A549 (cell line): Measurements from ENCODE around the gene PPCDC. TPM values are rescaled to one million over a fixed set of nuclear protein-coding genes. Genes with fewer than 3 reads are reported as not detected.
A peak's percentile ranks its signal among the peaks of the same experiment; 100 is the strongest.

Experiments
- ATAC-seq, 2 experiments: fragments of 200-7000 bp in 1 of 2; fragments of >200 bp in 1 of 2; cut with Nextera tagmentation in 1 of 2; cut with Tn5 transposase in 1 of 2; 3 replicates each; pipeline versions ENCODE4 v1.8.0 to v1.9.1; 2018 to 2020; ENCODE audit warnings: mild to moderate bottlenecking in 1 of 2, moderate library complexity in 1 of 2
- CTCF ChIA-PET: fragments of 300-600 bp; sonication (Branson Sonifier 250); formaldehyde crosslinking; extraction: SDS; loops from one replicate; lab custom pipeline; 2021; ENCODE audit warnings: antibody characterized with exemption, inconsistent platforms; lab: Yijun Ruan, JAX
- POLR2A ChIA-PET: fragments of 350-600 bp; formaldehyde crosslinking; extraction: SDS; loops from one replicate; lab custom pipeline; 2021; ENCODE audit warnings: antibody characterized with exemption, inconsistent platforms; lab: Yijun Ruan, JAX
- DNase-seq, 2 experiments: peaks; one replicate each; pipeline versions ENCODE4 v3.0.0 to v3.0.0-alpha.2; 2011 to 2016; ENCODE audit warnings: low read depth in 1 of 2, low spot score in 1 of 2
- FAIRE-seq: peaks from 2 replicates; lab custom pipeline; 2011; peaks lifted over from hg19 to GRCh38; lab: Jason Lieb, UNC
- H3K27ac ChIP-seq, 2 experiments: fragments of >200 bp; sonication (Bioruptor Twin); formaldehyde crosslinking; 3 replicates each; pipeline ENCODE4 v1.5.1; 2016 to 2017
- H3K4me1 ChIP-seq: fragments of >200 bp; sonication (Bioruptor Twin); formaldehyde crosslinking; 3 replicates; pipeline ENCODE4 v1.6.1; 2016
- H3K4me2 ChIP-seq: fragments of >200 bp; sonication (Bioruptor Twin); formaldehyde crosslinking; 3 replicates; pipeline ENCODE4 v1.6.1; 2016
- H3K4me3 ChIP-seq: fragments of >200 bp; sonication (Bioruptor Twin); formaldehyde crosslinking; 3 replicates; pipeline ENCODE4 v1.5.1; 2016
- H3K9me3 ChIP-seq: fragments of >200 bp; sonication (Bioruptor Twin); formaldehyde crosslinking; 3 replicates; pipeline ENCODE4 v1.6.1; 2016
- BCL3 ChIP-seq: fragments of >200 bp; sonication (Bioruptor Twin); formaldehyde crosslinking; IDR thresholded peaks from 3 replicates; pipeline ENCODE4 v1.6.1; 2016
- BHLHE40 ChIP-seq: IDR thresholded peaks from 2 replicates; pipeline ENCODE4 v1.6.1; 2012; ENCODE audit warnings: low read depth, low read length, inconsistent platforms
- CBX8 ChIP-seq: fragments of 200-600 bp; sonication (generic); IDR thresholded peaks from 2 replicates; pipeline ENCODE4 v1.6.1; 2016
- CHD2 ChIP-seq: fragments of 150-350 bp; IDR thresholded peaks from 2 replicates; pipeline ENCODE4 v1.6.1; 2014; ENCODE audit warnings: low read length; ENCODE audit not compliant: partially characterized antibody
- CHD4 ChIP-seq: fragments of 200-600 bp; sonication (generic); IDR thresholded peaks from 2 replicates; pipeline ENCODE4 v1.6.1; 2016; ENCODE audit warnings: antibody characterized with exemption, mild to moderate bottlenecking, borderline replicate concordance
- CTCF ChIP-seq: fragments of >200 bp; sonication (Bioruptor Twin); formaldehyde crosslinking; IDR thresholded peaks from 3 replicates; pipeline ENCODE4 v1.5.1; 2016
- EHF ChIP-seq: fragments of 250-450 bp; sonication (Bioruptor Pico); IDR thresholded peaks from 2 replicates; pipeline ENCODE4 v1.5.0; 2020; ENCODE audit warnings: mild to moderate bottlenecking
- EHMT2 ChIP-seq: fragments of 200-600 bp; sonication (generic); IDR thresholded peaks from 2 replicates; pipeline ENCODE4 v1.6.1; 2016; ENCODE audit warnings: antibody characterized with exemption, low read depth, mild to moderate bottlenecking, moderate library complexity
- ELK1 ChIP-seq: fragments of 150-350 bp; IDR thresholded peaks from 2 replicates; pipeline ENCODE4 v1.6.1; 2014; ENCODE audit warnings: low read depth, mild to moderate bottlenecking, low read length
- FOSB ChIP-seq: fragments of 250-450 bp; sonication (Bioruptor Pico); IDR thresholded peaks from 2 replicates; pipeline ENCODE4 v1.5.0; 2020; ENCODE audit warnings: mild to moderate bottlenecking, moderate library complexity
- FOSL2 ChIP-seq, 2 experiments: fragments of 450-650 bp in 1 of 2; fragments of >200 bp in 1 of 2; sonication (Bioruptor Twin) in 1 of 2; formaldehyde crosslinking; IDR thresholded peaks; 2 replicates each; pipeline versions ENCODE4 v1.5.0 to v1.6.1; 2016 to 2020; ENCODE audit warnings: mild to moderate bottlenecking in 1 of 2, moderate library complexity in 1 of 2
- FOXS1 ChIP-seq: fragments of 250-450 bp; sonication (Bioruptor Pico); IDR thresholded peaks from 2 replicates; pipeline ENCODE4 v1.5.0; 2020; ENCODE audit warnings: mild to moderate bottlenecking, moderate library complexity
- HDAC2 ChIP-seq: fragments of 200-600 bp; sonication (generic); IDR thresholded peaks from 2 replicates; pipeline ENCODE4 v1.6.1; 2016
- HOXA7 ChIP-seq: fragments of 250-450 bp; sonication (Bioruptor Pico); IDR thresholded peaks from 2 replicates; pipeline ENCODE4 v1.5.0; 2020; ENCODE audit warnings: mild to moderate bottlenecking, moderate library complexity
- HOXB13 ChIP-seq: fragments of 250-450 bp; sonication (Bioruptor Pico); IDR thresholded peaks from 2 replicates; pipeline ENCODE4 v1.5.0; 2020; ENCODE audit warnings: low read depth, mild to moderate bottlenecking, moderate library complexity
- HOXB5 ChIP-seq: fragments of 250-450 bp; sonication (Bioruptor Pico); IDR thresholded peaks from 2 replicates; pipeline ENCODE4 v1.5.0; 2020; ENCODE audit warnings: mild to moderate bottlenecking, moderate library complexity
- JUN ChIP-seq, 2 experiments: fragments of >200 bp; sonication (Bioruptor Twin); formaldehyde crosslinking; IDR thresholded peaks; 2 replicates in 1 of 2; 3 replicates in 1 of 2; pipeline ENCODE4 v1.6.1; 2016 to 2017
- KDM1A ChIP-seq: fragments of 200-600 bp; sonication (generic); IDR thresholded peaks from 2 replicates; pipeline ENCODE4 v1.6.1; 2016; ENCODE audit warnings: low read depth, mild to moderate bottlenecking
- KDM5A ChIP-seq: fragments of 200-600 bp; sonication (generic); IDR thresholded peaks from 2 replicates; pipeline ENCODE4 v1.6.1; 2016; ENCODE audit warnings: antibody characterized with exemption, mild to moderate bottlenecking
- MAX ChIP-seq: IDR thresholded peaks from 2 replicates; pipeline ENCODE4 v1.6.1; 2012
- PHF8 ChIP-seq: fragments of 200-600 bp; sonication (generic); IDR thresholded peaks from 2 replicates; pipeline ENCODE4 v1.6.1; 2016; ENCODE audit warnings: low read depth, mild to moderate bottlenecking, antibody characterized with exemption, moderate library complexity, borderline replicate concordance
- POLR2A ChIP-seq: IDR thresholded peaks from 2 replicates; pipeline ENCODE4 v1.6.1; 2012; ENCODE audit warnings: mild to moderate bottlenecking, low read length
- POLR2AphosphoS2 ChIP-seq: conservative IDR thresholded peaks from 2 replicates; pipeline ENCODE4 v1.6.1; 2012; ENCODE audit warnings: low read length, improper control_type of control experiment, inconsistent platforms
- RARB ChIP-seq: fragments of 250-450 bp; sonication (Bioruptor Pico); IDR thresholded peaks from 2 replicates; pipeline ENCODE4 v1.8.0; 2021; ENCODE audit warnings: mild to moderate bottlenecking, moderate library complexity
- REST ChIP-seq: fragments of 200-600 bp; sonication (generic); IDR thresholded peaks from 2 replicates; pipeline ENCODE4 v1.6.1; 2016; ENCODE audit warnings: antibody characterized with exemption, mild to moderate bottlenecking, moderate library complexity
- RNF2 ChIP-seq: fragments of 200-600 bp; sonication (generic); IDR thresholded peaks from 2 replicates; pipeline ENCODE4 v1.6.1; 2016; ENCODE audit warnings: low read depth, mild to moderate bottlenecking, antibody characterized with exemption, moderate library complexity, borderline replicate concordance
- SMC3 ChIP-seq: fragments of >200 bp; sonication (Bioruptor Twin); formaldehyde crosslinking; IDR thresholded peaks from 3 replicates; pipeline ENCODE4 v1.6.1; 2018; ENCODE audit warnings: inconsistent platforms
- SREBF2 ChIP-seq: fragments of 450-650 bp; IDR thresholded peaks from 2 replicates; pipeline ENCODE4 v1.6.1; 2014; ENCODE audit warnings: mild to moderate bottlenecking, moderate library complexity
- TP53 ChIP-seq: fragments of 250-450 bp; sonication (Bioruptor Pico); IDR thresholded peaks from 2 replicates; pipeline ENCODE4 v1.5.0; 2021; ENCODE audit warnings: mild to moderate bottlenecking, moderate library complexity
- ZNF302 ChIP-seq: fragments of 250-450 bp; sonication (Bioruptor Pico); IDR thresholded peaks from 2 replicates; pipeline ENCODE4 v1.9.0; 2021; ENCODE audit warnings: inconsistent platforms, mild to moderate bottlenecking, moderate library complexity
- ZSCAN20 ChIP-seq: fragments of 250-450 bp; sonication (Bioruptor Pico); IDR thresholded peaks from 2 replicates; pipeline ENCODE4 v1.8.0; 2022; ENCODE audit warnings: mild to moderate bottlenecking, moderate library complexity
- WGBS: methylation state at CpG from one replicate; pipeline ENCODE4 v1.1.6; 2017; ENCODE audit errors: missing lambda C conversion rate; 5-methylcytosine and 5-hydroxymethylcytosine counted together
- polyA plus RNA-seq, 4 experiments: library from polyadenylated mRNA; depleted of rRNA in 3 of 4; stranded (reverse); fragments of >200 nt; fragmentation: RNase III in 1 of 4; extraction: RNeasy Plus Mini Kit Qiagen cat#74134 plus additional on column Dnase treatment in 1 of 4; gene quantifications; 2 replicates in 3 of 4; 3 replicates in 1 of 4; pipeline ENCODE4 v1.2.3, GENCODE V29; 2011 to 2017

PPCDC gene
- polyA plus RNA-seq, 2 of the 4 experiments (the other 2 are of a cell fraction): 18.2 to 18.5 TPM

GRCh38 chr15:74994685-74995084 is 28.7 kb upstream of the PPCDC start (continued):
- TF ChIP-seq RARB: no peak
- no peak for TF ChIP-seq EHF (CRISPR knock-in tag)
- no peak for TF ChIP-seq TP53

GRCh38 chr15:74995182-74995778 is 28.1 kb upstream of the PPCDC start, which contains the start of gene SCAMP5:
Gene SCAMP5 (plus strand): TSS chr15:74995563. CDS start chr15:75011840, 16,277 bp downstream.
- Histone ChIP-seq H3K4me3 (peak within 1 kb of the TSS; percentile 73), H3K9me3 (no peaks in the 10 kb centered on the region), H3K27ac (peak within 1 kb of the TSS; percentile 80 to 89), H3K4me1 (peaks cover 7% of the 10 kb centered on the region; the same call in 2 of the 3 replicates), H3K4me2 (peak within 1 kb of the TSS; percentile 89)
- DNase-seq (peak; percentile 95 to 98), FAIRE-seq (peak; percentile 63), ATAC-seq (peak; percentile 91 to 94)
- ChIA-PET POLR2A (interaction anchor here (0.6 to 1.8 kb wide), 7 partner anchors 20 to 457 kb away, joined by 3 to 14 read pairs (median 5); partner anchors contain the start of genes MPI, PPCDC and RPP25), CTCF (interaction anchor here (0.8 to 2.8 kb wide), 8 partner anchors 16 to 152 kb away, joined by 3 to 13 read pairs (median 4); partner anchors contain the start of genes PPCDC and RPP25)
- 3% methylated on average over 34 of the region's 58 CpGs for WGBS
- TF ChIP-seq CHD4 (no peak), CTCF (no peak), BHLHE40 (no peak), ZSCAN20 (CRISPR knock-in tag) (peak; percentile 56; the same call in 1 of the 2 replicates), SREBF2 (no peak), BCL3 (0 out of 3 replicates have a peak, but pooled peaks have one; percentile 34), ELK1 (no peak), FOSB (CRISPR knock-in tag) (no peak), HDAC2 (no peak), KDM1A (no peak), POLR2A (peak; percentile 65), SMC3 (no peak), MAX (peak; percentile 61), EHMT2 (peak; percentile 95), FOXS1 (CRISPR knock-in tag) (peak; percentile 70), HOXB13 (CRISPR knock-in tag) (peak; percentile 44; the same call in 1 of the 2 replicates), CBX8 (no peak), POLR2AphosphoS2 (no peak), REST (peak; percentile 99), RNF2 (no peak), HOXA7 (CRISPR knock-in tag) (no peak), JUN (IDR thresholded peaks at IDR 0.05) (peak in 1 of 2 experiments; percentile 23; a peak in 1 of 5 replicates), HOXB5 (CRISPR knock-in tag) (peak; percentile 75; the same call in 1 of the 2 replicates), FOSL2 (IDR thresholded peaks at IDR 0.05) (no peak), FOSL2 (CRISPR knock-in tag; IDR thresholded peaks at IDR 0.05) (no peak), KDM5A (no peak), ZNF302 (CRISPR knock-in tag) (no peak), EHF (CRISPR knock-in tag) (no peak), PHF8 (peak; percentile 51; the same call in 1 of the 2 replicates), CHD2 (peak; percentile 98)
